ENCODE data around the gene SMIM9. TPM values are rescaled to one million over a fixed set of nuclear protein-coding genes. Genes with fewer than 3 reads are reported as not detected.
"Not testable (repeated sequence)": the region's sequence is repeated elsewhere in the genome, so short reads cannot be mapped to it uniquely, and the experiment has no call there.

The SMIM9 gene
- total and polyA plus RNA-seq, 10 donors, result 1.3 to 4.9 TPM; not detected in 8

DNA sequence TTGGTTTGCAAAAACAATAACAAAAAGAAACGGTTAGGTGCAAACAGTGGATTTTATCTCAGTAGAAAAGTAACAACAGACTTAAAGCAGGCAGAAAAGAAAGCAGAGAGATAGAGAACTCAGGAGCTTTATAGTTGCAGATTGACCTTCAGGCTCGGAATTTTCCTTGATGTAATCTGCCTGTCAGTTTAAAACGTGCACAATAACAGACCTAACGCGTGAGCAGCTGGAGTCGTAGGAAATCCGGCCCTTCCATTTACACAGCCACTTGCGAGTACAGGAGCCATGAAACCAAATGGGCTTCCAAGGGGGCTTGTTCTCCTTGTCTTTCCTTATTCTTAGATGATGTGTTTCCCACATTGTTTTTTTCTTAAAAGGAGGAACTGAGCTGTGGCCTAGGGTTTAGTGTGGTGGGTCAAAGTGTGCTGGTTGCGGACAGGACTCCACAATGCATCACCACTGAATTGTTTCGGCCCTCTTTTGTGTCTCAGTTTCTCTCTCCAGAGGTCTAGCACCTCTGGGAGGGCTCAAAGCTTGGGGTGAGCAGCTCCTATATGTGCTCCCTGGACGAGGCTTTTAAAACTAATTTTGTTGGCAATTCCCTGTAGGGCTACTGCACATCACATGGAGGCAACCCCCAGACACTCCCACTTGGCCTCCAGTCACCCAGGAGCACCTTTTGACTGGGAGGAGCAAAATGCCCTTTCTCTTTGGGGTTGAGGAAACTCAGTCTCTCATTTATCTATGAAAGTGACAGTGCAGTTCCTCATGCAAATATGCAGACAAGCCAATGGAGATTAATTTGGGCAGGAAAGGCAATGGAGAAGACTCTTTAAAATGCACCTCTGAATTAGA lies 15.3 kb downstream of the SMIM9 start:
- 64 to 77% (median 69%) methylated on average over 9 to 11 of the region's 11 CpGs for WGBS, 5 donors
- peak overlapping the region in 3 of 8 donors; percentile 13 to 54 (median 25) for H3K27ac ChIP-seq
- H3K27me3 ChIP-seq (replicated peaks in 1 of 7), result no peaks in the 10 kb centered on the region
- H3K9me3 ChIP-seq, result no peaks in the 10 kb centered on the region
- no peaks in the 10 kb centered on the region for H3K4me1 ChIP-seq
- no peak for TF ChIP-seq POLR2A (IDR thresholded peaks at IDR 0.05)
- TF ChIP-seq, protein P1, sequence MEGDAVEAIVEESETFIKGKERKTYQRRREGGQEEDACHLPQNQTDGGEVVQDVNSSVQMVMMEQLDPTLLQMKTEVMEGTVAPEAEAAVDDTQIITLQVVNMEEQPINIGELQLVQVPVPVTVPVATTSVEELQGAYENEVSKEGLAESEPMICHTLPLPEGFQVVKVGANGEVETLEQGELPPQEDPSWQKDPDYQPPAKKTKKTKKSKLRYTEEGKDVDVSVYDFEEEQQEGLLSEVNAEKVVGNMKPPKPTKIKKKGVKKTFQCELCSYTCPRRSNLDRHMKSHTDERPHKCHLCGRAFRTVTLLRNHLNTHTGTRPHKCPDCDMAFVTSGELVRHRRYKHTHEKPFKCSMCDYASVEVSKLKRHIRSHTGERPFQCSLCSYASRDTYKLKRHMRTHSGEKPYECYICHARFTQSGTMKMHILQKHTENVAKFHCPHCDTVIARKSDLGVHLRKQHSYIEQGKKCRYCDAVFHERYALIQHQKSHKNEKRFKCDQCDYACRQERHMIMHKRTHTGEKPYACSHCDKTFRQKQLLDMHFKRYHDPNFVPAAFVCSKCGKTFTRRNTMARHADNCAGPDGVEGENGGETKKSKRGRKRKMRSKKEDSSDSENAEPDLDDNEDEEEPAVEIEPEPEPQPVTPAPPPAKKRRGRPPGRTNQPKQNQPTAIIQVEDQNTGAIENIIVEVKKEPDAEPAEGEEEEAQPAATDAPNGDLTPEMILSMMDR (IDR thresholded peaks at IDR 0.05 in 8 of 11, conservative IDR thresholded peaks at IDR 0.05 in 3 of 11), result no peak
- no peak for TF ChIP-seq POLR2AphosphoS5 (IDR thresholded peaks at IDR 0.05)
- H3K36me3 ChIP-seq, result no peaks in the 10 kb centered on the region
- intact Hi-C loops (cut with DNase I; ENCODE audit: low total_unique reads), result no loop called here
- no peak for DNase-seq
- no peak overlapping the region for H3K4me3 ChIP-seq

DNA sequence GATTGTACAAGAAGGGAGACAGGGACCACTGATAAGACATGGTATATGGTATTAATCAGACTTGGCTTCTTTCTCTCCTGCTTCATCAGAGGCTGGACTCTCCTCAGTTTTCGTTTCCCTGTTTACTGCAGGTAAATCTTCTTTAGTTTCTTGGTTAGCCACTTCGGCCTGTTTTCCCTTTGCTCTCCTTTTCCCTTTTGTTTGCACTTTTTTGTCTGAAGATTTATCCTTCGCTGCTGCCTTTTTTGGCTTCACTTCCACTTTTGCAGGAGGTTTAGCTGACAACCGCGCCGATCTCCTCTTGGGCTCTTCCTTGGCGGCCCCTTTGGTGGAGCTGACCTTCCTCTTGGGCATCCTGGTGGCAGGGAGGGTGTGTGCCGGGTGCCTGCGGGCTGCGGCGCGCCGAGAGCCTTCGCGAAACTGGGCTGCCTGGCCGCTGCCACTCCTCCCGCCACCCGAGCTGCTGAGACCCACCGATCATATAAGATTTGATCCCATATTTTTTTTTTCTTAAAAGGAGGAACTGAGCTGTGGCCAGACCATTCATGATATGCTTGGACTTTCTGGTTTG lies 17.3 kb downstream of the SMIM9 start:
- WGBS, 5 donors, result 93 to 99% (median 95%) methylated on average over 18 to 19 of the region's 19 CpGs
- intact Hi-C loops (cut with DNase I; ENCODE audit: low total_unique reads); H3K9me3 ChIP-seq; H3K27me3 ChIP-seq (replicated peaks in 1 of 7); DNase-seq; H3K4me1 ChIP-seq; H3K27ac ChIP-seq; H3K4me3 ChIP-seq; H3K36me3 ChIP-seq: not testable (repeated sequence)

DNA sequence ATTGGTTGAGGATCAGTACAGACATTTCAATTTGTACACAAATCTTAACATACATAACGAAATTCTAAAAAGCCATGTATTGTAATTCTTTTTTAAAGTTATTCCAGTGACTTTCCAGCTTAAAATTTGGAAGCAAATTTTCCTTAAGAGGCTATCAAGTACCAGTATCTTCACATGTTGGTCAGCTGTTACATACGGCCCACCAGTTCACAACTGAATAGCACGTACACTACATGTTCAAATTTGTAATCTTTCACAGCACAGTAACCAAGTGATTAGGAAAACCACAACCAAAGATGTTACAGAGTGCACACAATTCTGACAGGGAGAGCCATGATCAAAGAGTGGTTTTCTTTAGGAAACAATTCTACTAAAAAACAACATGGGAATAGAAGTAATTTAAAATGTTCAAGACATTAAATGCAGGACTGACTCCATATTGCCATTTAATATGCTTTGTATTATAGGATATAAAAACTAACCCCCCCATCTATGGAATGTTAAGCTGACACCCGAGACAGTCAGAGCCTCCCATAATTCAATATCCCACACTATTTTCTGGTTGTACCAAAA lies 18.1 kb downstream of the SMIM9 start:
- H3K36me3 ChIP-seq; H3K27ac ChIP-seq; H3K9me3 ChIP-seq; H3K4me3 ChIP-seq; H3K4me1 ChIP-seq; H3K27me3 ChIP-seq (replicated peaks in 1 of 7); intact Hi-C loops (cut with DNase I; ENCODE audit: low total_unique reads); DNase-seq: not testable (repeated sequence)
- WGBS, 5 donors, result 73 to 85% (median 78%) methylated on average over 3 to 4 of the region's 4 CpGs

DNA sequence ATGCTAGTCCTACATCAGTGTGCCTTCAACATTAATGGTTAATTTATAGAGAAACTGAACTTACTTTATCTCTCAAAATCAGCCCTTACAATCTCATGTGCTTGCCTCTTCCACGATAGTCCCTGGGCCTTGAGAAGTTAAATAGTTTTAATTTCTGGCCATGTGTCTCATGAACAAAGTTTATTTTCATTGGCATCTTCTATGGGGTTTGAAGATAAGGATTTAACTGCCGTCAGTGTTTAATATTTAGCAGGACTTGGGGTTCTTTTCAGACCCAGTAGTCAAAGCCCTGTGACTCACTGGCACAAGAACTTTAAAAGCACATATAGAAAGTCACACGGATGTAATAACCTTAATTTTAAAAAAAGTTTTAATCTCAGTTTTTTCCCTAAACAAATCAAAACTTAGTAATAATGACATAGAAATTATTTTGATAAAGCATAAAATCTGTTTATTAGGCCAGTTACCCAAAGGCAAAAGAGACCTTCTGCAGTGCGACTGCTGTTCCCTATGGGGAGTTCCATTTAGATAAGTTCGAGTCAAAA lies 19.1 kb downstream of the SMIM9 start:
- H3K4me1 ChIP-seq, result no peaks in the 10 kb centered on the region
- H3K36me3 ChIP-seq, result no peaks in the 10 kb centered on the region
- intact Hi-C loops (cut with DNase I; ENCODE audit: low total_unique reads), result no loop called here
- TF ChIP-seq, protein P1 (IDR thresholded peaks at IDR 0.05 in 8 of 11, conservative IDR thresholded peaks at IDR 0.05 in 3 of 11), result no peak
- no peak for TF ChIP-seq POLR2A (IDR thresholded peaks at IDR 0.05)
- no peak for TF ChIP-seq POLR2AphosphoS5 (IDR thresholded peaks at IDR 0.05)
- H3K9me3 ChIP-seq, result no peaks in the 10 kb centered on the region
- H3K27ac ChIP-seq, result no peak overlapping the region
- H3K27me3 ChIP-seq (replicated peaks in 1 of 7), result no peaks in the 10 kb centered on the region
- no peak overlapping the region for H3K4me3 ChIP-seq
- WGBS, 5 donors, result 77 to 93% (median 79%) methylated on average over 5 of the region's 5 CpGs
- no peak for DNase-seq

DNA sequence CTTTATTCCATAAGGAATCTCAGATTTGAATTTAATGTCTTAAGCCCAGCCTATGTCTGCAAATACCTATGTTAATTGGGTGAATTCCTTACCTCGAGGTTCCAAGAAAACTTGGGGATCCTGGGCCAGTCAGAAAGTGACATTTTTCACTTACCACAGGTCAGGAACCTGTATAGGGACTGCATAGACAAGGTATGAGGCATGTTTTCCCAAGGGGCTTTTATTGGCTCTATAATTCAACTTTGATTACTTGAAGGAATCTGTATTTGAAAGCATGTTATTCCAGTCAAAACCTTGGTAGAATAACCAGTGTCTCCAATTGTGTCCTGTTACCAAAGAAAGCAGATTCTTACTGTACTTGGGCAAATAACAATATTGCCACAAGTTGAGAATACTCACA lies 20.7 kb downstream of the SMIM9 start:
- Histone ChIP-seq H3K36me3 (no peaks in the 10 kb centered on the region), H3K27ac (no peak overlapping the region), H3K4me3 (no peak overlapping the region), H3K9me3 (no peaks in the 10 kb centered on the region), H3K27me3 (replicated peaks in 1 of 7) (no peaks in the 10 kb centered on the region), H3K4me1 (no peaks in the 10 kb centered on the region)
- WGBS, 5 donors, result 33 to 74% (median 41%) methylated on average over 1 of the region's 1 CpG
- TF ChIP-seq, protein P1 (IDR thresholded peaks at IDR 0.05 in 8 of 11, conservative IDR thresholded peaks at IDR 0.05 in 3 of 11), result no peak
- TF ChIP-seq POLR2A (IDR thresholded peaks at IDR 0.05) (no peak), POLR2AphosphoS5 (IDR thresholded peaks at IDR 0.05) (no peak)
- no peak for DNase-seq
- intact Hi-C loops (cut with DNase I; ENCODE audit: low total_unique reads), result no loop called here
